GM18499 (cell line): ENCODE results near the gene ABCC1.
"Not testable (repeated sequence)": the region's sequence is repeated elsewhere in the genome, so short reads cannot be mapped to it uniquely, and the experiment has no call there.

Experiments used
- ATAC-seq: cut with Tn5 transposase; IDR thresholded peaks from one replicate; pipeline ENCODE4 v1.9.1; 2021; ENCODE audit warnings: moderate number of reproducible peaks; ENCODE audit not compliant: insufficient read depth, unreplicated experiment

ABCC1 gene

DNA sequence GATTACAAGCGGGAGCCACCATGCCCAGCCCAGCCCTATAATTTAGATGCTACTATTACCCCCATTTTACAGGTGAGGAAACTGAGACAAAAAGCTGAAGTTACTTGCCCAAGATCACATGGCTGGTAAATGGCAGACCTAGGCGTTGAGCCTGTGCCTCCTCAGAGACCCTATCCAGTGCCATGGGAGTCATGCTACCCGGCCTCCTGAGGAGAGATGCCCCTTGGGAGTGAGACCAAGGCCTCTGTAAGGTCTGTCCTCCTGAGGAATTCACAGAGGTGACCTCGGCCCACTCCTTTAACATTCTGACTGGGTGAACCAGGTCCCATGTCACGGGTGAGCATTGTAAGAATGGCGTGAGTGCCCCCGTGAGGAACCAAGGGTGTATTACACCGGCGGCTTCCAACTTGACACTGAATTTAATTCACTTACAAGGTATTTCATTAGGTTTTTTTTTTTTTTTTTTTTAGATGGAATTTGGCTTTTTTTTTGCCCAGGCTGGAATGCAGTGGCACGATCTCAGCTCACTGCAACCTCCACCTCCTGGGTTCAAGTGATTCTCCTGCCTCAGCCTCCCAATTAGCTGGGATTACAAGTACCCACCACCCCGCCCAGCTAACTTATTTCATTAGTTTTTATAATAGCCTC lies 178.2 kb downstream of the ABCC1 start:
- ATAC-seq: no peak

- ATAC-seq: no peak
These were observed 181.8 kb downstream of the ABCC1 start for GRCh38 chr16:16131204-16131603.

DNA sequence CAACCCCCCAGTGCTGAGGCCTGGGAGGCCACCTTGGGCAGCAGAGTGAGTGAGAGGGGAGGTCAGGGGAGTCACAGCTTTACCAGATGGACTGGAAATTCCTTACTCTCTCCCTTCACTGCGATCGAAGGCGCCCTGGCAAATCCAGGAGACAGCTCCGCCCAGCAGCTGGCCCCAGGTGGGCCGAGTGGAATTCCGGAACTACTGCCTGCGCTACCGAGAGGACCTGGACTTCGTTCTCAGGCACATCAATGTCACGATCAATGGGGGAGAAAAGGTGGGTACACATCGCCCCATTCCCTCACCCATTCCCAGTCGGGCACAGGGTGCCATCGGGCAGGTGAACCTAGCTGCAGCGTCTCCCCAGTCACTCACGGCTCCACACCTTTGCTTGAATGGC lies 182.2 kb downstream of the ABCC1 start:
- no peak for ATAC-seq

- ATAC-seq: no peak
These were observed 184.7 kb downstream of the ABCC1 start for GRCh38 chr16:16133943-16134604.

DNA sequence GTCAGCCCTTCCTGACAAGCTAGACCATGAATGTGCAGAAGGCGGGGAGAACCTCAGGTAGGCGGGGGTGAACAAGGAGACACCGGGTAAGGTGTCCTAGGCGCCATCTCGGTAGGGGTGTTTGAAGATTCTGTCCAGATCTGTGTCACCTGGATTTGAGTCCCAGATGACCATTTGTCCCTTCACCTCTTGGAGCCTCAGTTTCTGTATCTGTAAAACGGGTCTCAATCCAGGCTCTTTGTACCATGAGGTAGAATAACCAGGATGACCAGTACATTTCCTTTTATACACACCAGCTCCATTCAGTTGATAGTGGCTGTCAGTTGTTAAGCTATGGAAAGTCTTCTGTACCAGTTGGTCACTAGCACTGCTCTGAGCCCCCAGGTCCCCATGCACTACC lies 187.2 kb downstream of the ABCC1 start:
- no peak for ATAC-seq

- no peak for ATAC-seq
These were observed 187.7 kb downstream of the ABCC1 start for GRCh38 chr16:16137110-16137509.

DNA sequence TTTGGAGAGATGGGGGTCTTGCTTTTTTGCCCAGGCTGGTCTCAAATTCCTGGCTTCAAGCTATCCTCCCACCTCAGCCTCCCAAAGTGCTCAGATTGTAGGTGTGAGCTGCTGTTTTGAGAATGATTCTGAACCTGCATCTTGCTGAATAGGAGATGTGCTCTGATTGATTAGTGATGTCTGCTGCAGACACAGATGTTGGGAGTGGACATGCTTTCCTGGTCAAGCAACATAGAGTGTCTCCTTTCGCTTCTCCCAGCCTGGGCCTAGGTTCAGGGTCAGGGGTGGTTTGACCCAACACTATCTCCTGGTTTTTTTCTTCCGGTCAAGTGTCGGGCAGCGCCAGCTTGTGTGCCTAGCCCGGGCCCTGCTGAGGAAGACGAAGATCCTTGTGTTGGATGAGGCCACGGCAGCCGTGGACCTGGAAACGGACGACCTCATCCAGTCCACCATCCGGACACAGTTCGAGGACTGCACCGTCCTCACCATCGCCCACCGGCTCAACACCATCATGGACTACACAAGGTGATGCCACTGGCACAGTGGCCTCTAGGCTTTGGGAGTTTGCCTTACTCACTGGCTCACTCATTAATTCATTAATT lies 188.7 kb downstream of the ABCC1 start:
- no peak for ATAC-seq

GRCh38 chr16:16139061-16139460 lies 189.6 kb downstream of the ABCC1 start:
- ATAC-seq: no peak

- ATAC-seq: no peak
These were observed 190.4 kb downstream of the ABCC1 start for GRCh38 chr16:16139806-16140205.

DNA sequence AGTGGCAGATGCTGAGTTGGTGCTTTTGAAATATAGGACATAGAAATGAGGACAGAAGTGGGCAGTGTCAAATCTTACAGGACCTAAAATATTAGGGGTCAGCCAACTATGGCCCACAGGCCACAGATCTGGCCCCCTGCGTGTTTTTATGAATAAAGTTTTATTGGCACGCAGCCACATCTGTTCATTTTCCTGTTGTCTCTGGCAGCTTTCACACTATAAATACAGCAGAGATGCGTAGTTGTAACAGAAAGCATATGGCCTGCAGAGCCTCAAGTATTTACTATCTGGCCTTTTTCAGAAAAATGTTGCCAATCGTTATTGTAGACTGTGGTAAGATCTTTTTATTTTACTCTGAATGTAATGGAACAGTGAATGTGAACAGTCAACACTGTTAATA lies 191.1 kb downstream of the ABCC1 start:
- ATAC-seq: no peak

GRCh38 chr16:16141141-16141540 lies 191.7 kb downstream of the ABCC1 start:
- no peak for ATAC-seq

DNA sequence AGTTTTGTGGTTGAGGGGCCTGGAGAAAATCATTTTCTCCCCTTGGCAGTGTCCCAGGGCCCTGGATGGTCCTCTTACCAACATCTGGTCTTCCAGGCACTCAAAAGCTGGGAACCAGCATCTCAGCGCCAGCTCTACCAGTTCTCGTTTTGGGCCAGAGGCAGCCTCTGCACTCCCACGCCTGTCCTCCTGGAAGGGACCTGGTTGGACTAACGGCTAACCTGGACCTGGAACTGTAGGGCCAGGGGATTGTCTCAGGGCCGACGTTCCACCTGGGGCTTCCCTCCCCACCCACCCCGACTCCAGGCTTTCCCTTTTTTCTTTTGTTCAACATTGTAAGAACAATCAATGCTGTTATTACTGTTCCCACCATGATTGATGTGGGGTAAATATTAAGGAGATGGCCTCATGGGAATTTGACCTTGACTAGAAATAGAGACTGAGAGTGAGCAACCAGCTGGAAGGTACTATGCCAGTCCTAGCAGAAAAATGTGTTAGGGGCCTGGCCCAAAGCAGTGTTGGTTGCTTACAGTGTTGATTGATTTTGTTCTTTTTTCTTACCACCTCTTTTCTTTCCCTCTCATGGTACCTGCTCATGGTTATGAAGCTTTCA lies 192.5 kb downstream of the ABCC1 start:
- no peak for ATAC-seq

DNA sequence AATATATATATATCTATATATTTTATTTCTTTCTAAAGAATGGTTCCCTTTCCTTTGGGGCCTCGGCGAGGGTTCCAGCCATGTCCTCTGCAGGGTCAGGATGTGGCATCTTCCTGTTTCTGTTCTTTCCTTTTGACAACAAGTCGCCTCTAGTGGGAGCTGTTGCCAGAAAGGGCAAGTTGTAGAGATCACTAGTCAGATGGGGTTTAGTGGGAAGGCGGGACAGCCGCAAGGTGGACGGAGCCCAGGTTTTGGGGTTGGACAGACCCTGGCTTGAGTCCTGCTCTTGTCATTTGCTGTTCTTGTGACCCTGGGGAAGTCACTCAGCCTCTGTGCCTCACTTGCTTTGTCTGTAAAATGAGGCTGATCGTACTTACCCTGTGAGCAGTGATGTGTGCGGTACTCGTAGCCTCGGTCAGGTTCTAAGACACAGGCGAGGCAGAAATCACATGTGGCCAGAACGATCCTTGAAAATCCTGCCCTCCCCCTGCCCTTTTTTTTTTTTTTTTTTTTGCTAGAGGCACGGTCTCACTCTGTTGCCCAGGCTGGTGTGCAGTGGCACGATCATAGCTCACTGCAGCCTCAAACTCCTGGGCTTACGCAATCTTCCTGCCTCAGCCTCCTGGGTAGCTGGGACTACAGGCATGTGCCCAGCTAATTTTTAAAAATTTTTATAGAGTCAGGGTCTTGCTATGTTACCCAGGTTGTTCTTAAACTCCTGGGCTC lies 193.8 kb downstream of the ABCC1 start:
- ATAC-seq: no peak

GRCh38 chr16:16143931-16144330 lies 194.5 kb downstream of the ABCC1 start:
- ATAC-seq: no peak

DNA sequence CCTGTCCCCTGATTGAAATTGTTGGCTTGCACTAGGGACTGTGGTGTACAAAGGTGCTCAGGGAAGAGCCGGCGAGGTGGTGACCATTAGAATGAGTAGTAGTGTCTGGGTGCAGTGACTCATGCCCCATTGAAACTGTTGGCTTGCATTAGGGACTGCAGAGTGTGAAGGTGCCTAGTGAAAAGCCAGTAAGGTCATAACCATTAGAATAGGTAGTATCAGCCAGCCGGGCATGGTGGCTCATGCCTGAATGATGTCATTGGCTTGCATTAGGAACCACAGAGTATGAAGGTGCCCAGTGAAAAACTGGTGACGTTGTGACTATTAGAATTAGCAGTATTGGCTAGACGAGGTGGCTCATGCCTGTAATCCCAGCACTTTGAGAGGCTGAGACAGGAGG lies 195.0 kb downstream of the ABCC1 start:
- no peak for ATAC-seq

DNA sequence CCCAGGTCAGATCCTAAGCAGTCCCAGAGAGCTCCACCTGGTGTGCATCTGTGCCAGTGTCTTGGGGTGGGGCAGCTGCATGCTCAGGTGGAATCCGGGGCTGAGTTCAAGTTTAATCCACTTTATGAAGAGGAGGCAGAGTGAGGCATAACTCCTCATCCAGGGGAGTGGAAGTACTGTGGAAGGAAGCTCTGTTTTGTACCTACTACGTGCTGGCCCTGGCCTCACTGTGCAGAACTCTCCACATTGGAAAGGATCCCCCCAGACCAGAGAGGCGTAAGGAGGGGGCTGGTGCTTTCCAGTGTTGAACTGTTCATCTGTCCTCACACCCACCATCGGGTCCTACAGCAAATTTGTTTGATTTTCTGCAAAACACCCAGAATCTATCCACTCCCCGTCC lies 195.9 kb downstream of the ABCC1 start:
- ATAC-seq: no peak

GRCh38 chr16:16146380-16147315 lies 197.2 kb downstream of the ABCC1 start:
- no peak for ATAC-seq

GRCh38 chr16:16147316-16147999 lies 198.0 kb downstream of the ABCC1 start:
- ATAC-seq: no peak

DNA sequence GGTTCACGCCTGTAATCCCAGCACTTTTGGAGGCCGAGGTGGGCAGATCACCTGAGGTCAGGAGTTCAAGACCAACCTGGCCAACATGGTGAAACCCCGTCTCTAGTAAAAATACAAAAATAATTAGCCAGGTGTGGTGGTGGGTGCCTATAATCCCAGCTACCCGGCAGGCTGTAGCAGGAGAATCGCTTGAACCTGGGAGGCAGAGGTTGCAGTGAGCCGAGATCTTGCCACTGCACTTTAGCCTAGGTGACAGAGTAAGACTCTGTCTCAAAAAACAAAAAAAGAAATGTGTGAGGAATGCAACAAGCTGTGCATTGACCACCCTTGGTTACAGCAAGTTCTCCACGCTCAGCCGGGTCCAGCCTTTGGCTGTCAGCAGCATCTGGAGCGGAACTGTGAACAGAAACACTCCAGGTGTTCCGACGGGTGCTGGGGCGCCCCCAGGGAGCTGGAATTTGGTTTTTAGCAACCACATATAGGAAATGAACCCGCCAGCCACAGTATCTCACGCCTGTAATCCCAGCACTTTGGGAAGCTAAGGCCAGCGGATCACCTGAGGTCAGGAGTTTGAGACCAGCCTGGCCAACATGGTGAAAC lies 198.7 kb downstream of the ABCC1 start:
- not testable (repeated sequence) for ATAC-seq
